Sigmoid colon (tissue), 4 donors: ENCODE results near the gene SCAMP3.

Experiments
- CTCF ChIP-seq, 4 experiments: fragments of 450-650 bp in 3 of 4; fragments of 200-600 bp in 1 of 4; IDR thresholded peaks; one replicate each; pipeline ENCODE4 v1.5.1; 2016 to 2019; ENCODE audit warnings: antibody characterized with exemption in 4 of 4, mild to moderate bottlenecking in 3 of 4, moderate library complexity in 2 of 4
- EP300 ChIP-seq, 4 donors: sonication (generic); formaldehyde crosslinking; IDR thresholded peaks; one replicate each; pipeline ENCODE4 v1.6.1; 2017; ENCODE audit warnings: antibody characterized with exemption in 4 of 4
- POLR2A ChIP-seq, 2 donors: fragments of 450-650 bp; IDR thresholded peaks; one replicate each; pipeline ENCODE4 v1.6.1; 2016; ENCODE audit warnings: antibody characterized with exemption in 2 of 2, mild to moderate bottlenecking in 2 of 2, moderate library complexity in 2 of 2
- POLR2AphosphoS5 ChIP-seq, 4 donors: sonication (generic); formaldehyde crosslinking; IDR thresholded peaks; one replicate each; pipeline ENCODE4 v1.6.1; 2017; ENCODE audit warnings: antibody characterized with exemption in 4 of 4

- TF ChIP-seq EP300 (IDR thresholded peaks at IDR 0.05): no peak
- TF ChIP-seq CTCF (IDR thresholded peaks at IDR 0.05): no peak
- TF ChIP-seq POLR2A (IDR thresholded peaks at IDR 0.05): no peak
- TF ChIP-seq POLR2AphosphoS5 (IDR thresholded peaks at IDR 0.05): no peak
Measured at GRCh38 chr1:155309423-155310021, 47.4 kb upstream of the SCAMP3 start.
